Activated CD4-positive, alpha-beta T cell treated with anti-CD3 and anti-CD28 coated beads for 36 hours (primary cell): ENCODE measurements around the gene LRCH1. TPM values are rescaled to one million over a fixed set of nuclear protein-coding genes. Genes with fewer than 3 reads are reported as not detected.
A peak's percentile ranks its signal among the peaks of the same experiment; 100 is the strongest.

Experiments
- ATAC-seq: fragments of 200-7000 bp; cut with Tn5 transposase; one replicate; pipeline ENCODE4 v1.10.0; 2021; ENCODE audit warnings: mild to moderate bottlenecking, moderate library complexity
- CTCF ChIA-PET: fragments of 350-600 bp; sonication (Branson Sonifier 250); formaldehyde crosslinking; loops from one replicate; lab custom pipeline; 2021; ENCODE audit warnings: antibody characterized with exemption; lab: Charles Lee
- POLR2A ChIA-PET: fragments of 350-600 bp; sonication (Branson Sonifier 250); formaldehyde crosslinking; loops from one replicate; lab custom pipeline; 2021; ENCODE audit warnings: antibody characterized with exemption, inconsistent platforms; lab: Charles Lee
- DNase-seq: peaks from one replicate; pipeline ENCODE4 v3.0.0-alpha.2; 2020
- H3K27ac Mint-ChIP-seq: one replicate; pipeline ENCODE4 v1.8.0; 2021; ENCODE audit warnings: mixed read lengths
- H3K27me3 Mint-ChIP-seq: one replicate; pipeline ENCODE4 v1.8.0; 2021; ENCODE audit warnings: mixed read lengths
- H3K36me3 Mint-ChIP-seq: one replicate; pipeline ENCODE4 v1.8.0; 2021; ENCODE audit warnings: low read depth, mixed read lengths
- H3K4me1 Mint-ChIP-seq: one replicate; pipeline ENCODE4 v1.8.0; 2021; ENCODE audit warnings: mixed read lengths
- H3K4me3 Mint-ChIP-seq: one replicate; pipeline ENCODE4 v1.8.0; 2021; ENCODE audit warnings: mild to moderate bottlenecking, moderate library complexity, mixed read lengths
- H3K9me3 Mint-ChIP-seq: one replicate; pipeline ENCODE4 v1.8.0; 2021; ENCODE audit warnings: low read depth, mixed read lengths
- intact Hi-C, 2 experiments: fragments of 100-400 bp; cut with DNase I in 1 of 2; cut with micrococcal nuclease in 1 of 2; formaldehyde crosslinking; loops; one replicate each; pipeline versions ENCODE4 v1.14.2 to v1.15.1; 2022 to 2024; cut with DNase I, micrococcal nuclease
- total RNA-seq, 2 experiments: library from RNA; stranded (reverse); gene quantifications; one replicate each; pipeline ENCODE4 v1.2.3, GENCODE V29; 2021

LRCH1 gene
- total RNA-seq, 2 experiments from 2014 or later = 14.8 to 16.4 TPM

- Mint-ChIP-seq H3K27me3 (no peaks in the 10 kb centered on the region), H3K9me3 (no peaks in the 10 kb centered on the region), H3K27ac (peak overlapping the region; percentile 91), H3K4me1 (peaks cover 46% of the 10 kb centered on the region), H3K36me3 (peaks cover 2% of the 10 kb centered on the region), H3K4me3 (peak overlapping the region; percentile 91)
- POLR2A ChIA-PET = no interaction called here
- intact Hi-C loops = loop anchor here (1.0 to 5.0 kb wide), 7 partner anchors 47 to 501 kb away; partner anchors contain the start of genes ESD (in 1 of the 2) and ZC3H13 (in 1 of the 2)
- DNase-seq (no peak), ATAC-seq (peak; percentile 6)
- CTCF ChIA-PET = no interaction called here
These were observed 533 bp downstream of the LRCH1 start for GRCh38 chr13:46553521-46553885.

- POLR2A ChIA-PET = interaction anchor here (1.4 kb wide), 1 partner anchor 24 kb away, joined by 5 read pairs; no protein-coding TSS in a partner anchor
- H3K9me3 Mint-ChIP-seq = no peaks in the 10 kb centered on the region
- CTCF ChIA-PET = interaction anchor here (1.2 to 1.5 kb wide), 2 partner anchors 114 to 167 kb away, joined by 4 read pairs; no protein-coding TSS in a partner anchor
- no peaks in the 10 kb centered on the region for H3K27me3 Mint-ChIP-seq
- DNase-seq (peak; percentile 82), ATAC-seq (peak; percentile 66)
- peaks cover 2% of the 10 kb centered on the region for H3K36me3 Mint-ChIP-seq
- H3K27ac Mint-ChIP-seq = peak overlapping the region; percentile 91
- H3K4me1 Mint-ChIP-seq = peaks cover 47% of the 10 kb centered on the region
- H3K4me3 Mint-ChIP-seq = peak overlapping the region; percentile 91
- intact Hi-C loops = loop anchor here (1.0 to 5.0 kb wide), 10 partner anchors 17 to 501 kb away; partner anchors contain the start of genes ESD (in 1 of the 2) and ZC3H13 (in 1 of the 2)
These were observed 1.2 kb downstream of the LRCH1 start for GRCh38 chr13:46553886-46554858.

- peaks cover 54% of the 10 kb centered on the region for H3K4me1 Mint-ChIP-seq
- ATAC-seq = no peak
- peaks cover 2% of the 10 kb centered on the region for H3K36me3 Mint-ChIP-seq
- CTCF ChIA-PET = interaction anchor here (0.6 to 1.5 kb wide), 10 partner anchors 11 to 182 kb away, joined by 3 to 6 read pairs (median 4); no protein-coding TSS in a partner anchor
- no peaks in the 10 kb centered on the region for H3K27me3 Mint-ChIP-seq
- H3K9me3 Mint-ChIP-seq = no peaks in the 10 kb centered on the region
- intact Hi-C loops = loop anchor here (1.0 to 5.0 kb wide), 4 partner anchors 16 to 113 kb away; no protein-coding TSS in a partner anchor
- H3K27ac Mint-ChIP-seq = peak overlapping the region; percentile 91
- H3K4me3 Mint-ChIP-seq = peak overlapping the region; percentile 91
- POLR2A ChIA-PET = interaction anchor here (1.4 kb wide), 1 partner anchor 24 kb away, joined by 5 read pairs; no protein-coding TSS in a partner anchor
- DNase-seq = no peak
These were observed 2.0 kb downstream of the LRCH1 start for GRCh38 chr13:46554951-46555350.

GRCh38 chr13:46555722-46556417 lies 2.9 kb downstream of the LRCH1 start:
- POLR2A ChIA-PET = interaction anchor here (0.6 to 1.4 kb wide), 2 partner anchors 23 to 29 kb away, joined by 3 to 5 read pairs; no protein-coding TSS in a partner anchor
- Mint-ChIP-seq H3K27ac (no peak overlapping the region), H3K9me3 (no peaks in the 10 kb centered on the region), H3K36me3 (peaks cover 2% of the 10 kb centered on the region), H3K4me3 (peak overlapping the region; percentile 91), H3K27me3 (no peaks in the 10 kb centered on the region), H3K4me1 (peaks cover 54% of the 10 kb centered on the region)
- ATAC-seq (no peak), DNase-seq (no peak)
- intact Hi-C loops = loop anchor here (2.0 kb wide), 1 partner anchor 15 kb away; no protein-coding TSS in a partner anchor
- CTCF ChIA-PET = interaction anchor here (0.6 to 1.5 kb wide), 12 partner anchors 10 to 181 kb away, joined by 3 to 6 read pairs (median 4); no protein-coding TSS in a partner anchor

DNA sequence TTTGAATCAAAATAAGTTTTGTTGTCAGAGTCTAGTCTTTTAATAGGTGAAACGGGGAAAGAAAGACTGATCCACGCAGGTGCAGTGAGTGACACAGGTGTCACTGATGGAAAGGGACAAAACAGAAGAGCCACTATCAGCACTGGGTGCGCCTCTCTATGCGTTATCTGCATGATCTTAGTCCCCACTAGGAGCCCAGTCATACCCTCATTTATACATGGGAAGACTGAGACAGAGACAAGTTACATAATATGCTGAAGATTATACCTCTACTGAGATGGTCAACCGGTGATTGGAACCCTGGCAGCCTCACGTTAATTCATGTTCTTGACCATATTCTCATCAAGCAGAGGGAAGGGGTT lies 3.4 kb downstream of the LRCH1 start:
- peaks cover 51% of the 10 kb centered on the region for H3K4me1 Mint-ChIP-seq
- no peaks in the 10 kb centered on the region for H3K27me3 Mint-ChIP-seq
- CTCF ChIA-PET = interaction anchor here (0.8 to 1.1 kb wide), 2 partner anchors 16 to 29 kb away, joined by 3 to 4 read pairs; no protein-coding TSS in a partner anchor
- DNase-seq (no peak), ATAC-seq (no peak)
- POLR2A ChIA-PET = no interaction called here
- H3K27ac Mint-ChIP-seq = no peak overlapping the region
- intact Hi-C loops = no loop called here
- H3K36me3 Mint-ChIP-seq = peaks cover 2% of the 10 kb centered on the region
- H3K9me3 Mint-ChIP-seq = no peaks in the 10 kb centered on the region
- no peak overlapping the region for H3K4me3 Mint-ChIP-seq

DNA sequence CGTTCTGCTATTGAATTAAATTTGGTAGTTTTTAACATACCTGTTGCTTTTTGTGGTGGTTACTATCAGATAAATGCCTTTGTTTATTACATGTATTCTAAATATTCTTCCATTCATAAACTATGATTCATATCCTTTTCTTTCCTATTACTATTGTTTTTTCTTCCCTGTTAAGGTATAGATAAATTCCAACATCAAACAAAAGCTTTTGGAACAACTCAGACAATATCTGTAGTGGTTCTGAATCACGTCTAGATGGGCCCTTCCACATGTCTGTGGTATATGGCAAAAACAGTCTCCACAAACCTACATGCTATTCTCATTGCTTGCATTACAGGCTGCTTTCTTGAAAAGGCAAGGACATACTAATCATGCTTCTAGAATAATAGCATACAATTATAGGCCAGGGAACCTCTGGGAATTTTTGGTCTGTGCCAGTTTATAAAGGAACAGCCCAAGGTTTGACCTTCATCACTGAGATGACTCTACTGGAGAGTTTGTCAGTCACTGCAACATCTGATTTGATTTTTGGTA lies 6.4 kb downstream of the LRCH1 start:
- Mint-ChIP-seq H3K36me3 (peaks cover 2% of the 10 kb centered on the region), H3K9me3 (no peaks in the 10 kb centered on the region), H3K27ac (no peak overlapping the region), H3K4me3 (no peak overlapping the region), H3K4me1 (peaks cover 37% of the 10 kb centered on the region), H3K27me3 (no peaks in the 10 kb centered on the region)
- DNase-seq (no peak), ATAC-seq (no peak)
- CTCF ChIA-PET = interaction anchor here (3.3 kb wide), 1 partner anchor 8 kb away, joined by 17 read pairs; no protein-coding TSS in a partner anchor
- POLR2A ChIA-PET = no interaction called here
- intact Hi-C loops = no loop called here

DNA sequence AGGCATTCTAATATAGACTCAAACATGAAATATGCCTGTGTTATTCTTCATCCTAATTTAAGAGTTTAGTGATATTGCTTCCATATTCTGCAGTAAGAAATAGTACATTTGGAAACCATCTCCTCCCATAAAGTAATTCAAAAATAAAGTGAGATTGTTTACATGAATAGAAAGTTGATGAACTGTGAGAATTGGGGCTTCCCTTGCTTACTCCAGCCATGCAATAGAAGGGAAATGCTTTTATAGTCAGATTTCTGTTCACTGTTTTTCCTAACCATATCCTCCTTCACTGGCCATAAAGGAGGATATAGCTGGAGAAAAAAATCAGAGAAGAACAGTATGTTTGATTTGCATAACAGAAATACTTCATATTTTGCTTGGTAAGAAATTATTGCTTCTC lies 7.8 kb downstream of the LRCH1 start:
- Mint-ChIP-seq H3K27ac (no peak overlapping the region), H3K27me3 (no peaks in the 10 kb centered on the region), H3K36me3 (peaks cover 2% of the 10 kb centered on the region), H3K9me3 (no peaks in the 10 kb centered on the region), H3K4me1 (peaks cover 31% of the 10 kb centered on the region), H3K4me3 (no peak overlapping the region)
- POLR2A ChIA-PET = no interaction called here
- DNase-seq = no peak
- intact Hi-C loops = no loop called here
- CTCF ChIA-PET = interaction anchor here (0.6 to 3.3 kb wide), 4 partner anchors 9 to 160 kb away, joined by 3 to 17 read pairs (median 3); no protein-coding TSS in a partner anchor
- ATAC-seq = no peak

DNA sequence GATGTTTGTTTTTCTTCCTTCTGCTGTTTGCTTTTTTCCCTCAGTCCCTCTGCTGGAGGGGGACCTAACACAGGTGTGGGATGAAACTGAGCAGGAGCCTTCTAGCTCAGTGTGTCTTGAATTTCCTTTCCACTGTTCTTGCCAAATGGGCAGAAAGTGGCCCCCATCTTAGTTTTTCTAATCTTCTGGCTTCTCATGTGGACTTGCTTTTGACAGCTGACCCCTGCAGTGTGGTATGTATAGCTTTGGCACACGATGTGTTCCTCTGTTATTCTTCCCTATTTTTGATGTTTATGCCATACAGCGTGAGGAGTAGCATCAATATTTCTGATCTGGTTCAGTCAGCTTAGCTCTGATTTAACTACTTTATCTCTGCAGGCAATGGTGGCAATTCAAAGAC lies 8.3 kb downstream of the LRCH1 start:
- Mint-ChIP-seq H3K36me3 (peaks cover 2% of the 10 kb centered on the region), H3K27me3 (no peaks in the 10 kb centered on the region), H3K9me3 (no peaks in the 10 kb centered on the region), H3K27ac (no peak overlapping the region), H3K4me3 (no peak overlapping the region), H3K4me1 (peaks cover 30% of the 10 kb centered on the region)
- intact Hi-C loops = no loop called here
- POLR2A ChIA-PET = no interaction called here
- no peak for ATAC-seq
- DNase-seq = no peak
- CTCF ChIA-PET = interaction anchor here (0.6 to 3.3 kb wide), 2 partner anchors 9 to 136 kb away, joined by 3 to 17 read pairs; no protein-coding TSS in a partner anchor

GRCh38 chr13:46561691-46562090 lies 8.7 kb downstream of the LRCH1 start:
- POLR2A ChIA-PET = no interaction called here
- no peaks in the 10 kb centered on the region for H3K27me3 Mint-ChIP-seq
- ATAC-seq = no peak
- H3K4me3 Mint-ChIP-seq = no peak overlapping the region
- intact Hi-C loops = no loop called here
- H3K4me1 Mint-ChIP-seq = peaks cover 28% of the 10 kb centered on the region
- H3K27ac Mint-ChIP-seq = no peak overlapping the region
- H3K9me3 Mint-ChIP-seq = no peaks in the 10 kb centered on the region
- H3K36me3 Mint-ChIP-seq = peaks cover 2% of the 10 kb centered on the region
- CTCF ChIA-PET = interaction anchor here (3.3 kb wide), 1 partner anchor 10 kb away, joined by 17 read pairs; no protein-coding TSS in a partner anchor
- DNase-seq = no peak

DNA sequence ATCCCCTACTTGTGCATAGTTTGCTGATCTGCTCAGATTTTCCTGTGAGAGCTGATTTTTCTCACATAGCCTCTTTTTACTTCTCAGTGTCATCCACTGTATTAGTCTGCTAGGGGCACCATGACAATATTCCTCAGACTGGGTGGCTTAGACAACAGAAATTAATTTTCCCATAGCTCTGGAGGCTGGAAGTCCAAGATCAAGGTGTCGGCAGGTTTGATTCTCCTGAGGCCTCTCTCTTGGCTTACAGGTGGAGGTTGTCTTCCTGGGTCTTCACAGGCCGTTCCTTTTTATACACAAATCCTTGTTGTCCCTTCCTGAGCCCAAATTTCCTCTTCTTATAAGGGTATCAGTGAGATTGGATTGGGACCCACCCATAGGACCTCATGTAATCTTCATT lies 9.2 kb downstream of the LRCH1 start:
- Mint-ChIP-seq H3K36me3 (peaks cover 2% of the 10 kb centered on the region), H3K4me3 (no peak overlapping the region), H3K4me1 (peaks cover 25% of the 10 kb centered on the region), H3K9me3 (no peaks in the 10 kb centered on the region), H3K27me3 (no peaks in the 10 kb centered on the region), H3K27ac (no peak overlapping the region)
- ATAC-seq (no peak), DNase-seq (no peak)
- ChIA-PET POLR2A (no interaction called here), CTCF (interaction anchor here (3.3 kb wide), 1 partner anchor 10 kb away, joined by 17 read pairs; no protein-coding TSS in a partner anchor)
- intact Hi-C loops = no loop called here
